ENCODE results near the gene BCL6B.

The BCL6B gene

DNA sequence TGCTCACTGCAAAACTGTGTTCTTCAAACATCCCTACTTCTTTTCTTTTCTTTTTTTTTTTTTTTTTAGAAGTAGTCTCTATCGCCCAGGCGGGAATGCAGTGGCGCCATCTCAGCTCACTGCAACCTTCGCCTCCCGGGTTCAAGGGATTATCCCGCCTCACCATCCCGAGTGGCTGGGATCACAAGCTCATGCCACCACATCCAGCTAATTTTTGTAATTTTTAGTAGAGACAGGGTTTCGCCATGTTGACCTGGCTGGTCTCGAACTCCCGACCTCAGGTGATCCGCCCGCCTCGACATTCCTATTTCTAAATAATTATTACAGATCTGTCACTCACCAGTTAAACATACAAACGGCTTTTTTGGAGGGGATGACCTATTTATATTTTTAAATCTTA, 11.4 kb upstream of the BCL6B start:
- no peak for DNase-seq

DNA sequence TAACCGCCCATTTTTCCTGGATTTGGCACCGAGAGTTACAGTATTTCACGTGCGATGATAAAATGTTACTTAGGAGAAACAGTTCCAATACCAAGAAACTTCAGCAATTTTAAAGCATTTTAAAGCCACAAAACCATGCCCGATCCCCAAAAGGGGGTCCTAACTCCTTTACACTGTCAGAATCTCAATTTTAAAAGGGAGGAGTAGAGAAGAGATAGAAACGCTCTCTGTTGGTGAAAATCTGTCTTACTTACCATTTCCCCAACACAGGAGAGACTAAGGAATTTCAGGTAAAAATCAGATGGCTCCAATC, 11.0 kb upstream of the BCL6B start:
- DNase-seq: no peak

DNA sequence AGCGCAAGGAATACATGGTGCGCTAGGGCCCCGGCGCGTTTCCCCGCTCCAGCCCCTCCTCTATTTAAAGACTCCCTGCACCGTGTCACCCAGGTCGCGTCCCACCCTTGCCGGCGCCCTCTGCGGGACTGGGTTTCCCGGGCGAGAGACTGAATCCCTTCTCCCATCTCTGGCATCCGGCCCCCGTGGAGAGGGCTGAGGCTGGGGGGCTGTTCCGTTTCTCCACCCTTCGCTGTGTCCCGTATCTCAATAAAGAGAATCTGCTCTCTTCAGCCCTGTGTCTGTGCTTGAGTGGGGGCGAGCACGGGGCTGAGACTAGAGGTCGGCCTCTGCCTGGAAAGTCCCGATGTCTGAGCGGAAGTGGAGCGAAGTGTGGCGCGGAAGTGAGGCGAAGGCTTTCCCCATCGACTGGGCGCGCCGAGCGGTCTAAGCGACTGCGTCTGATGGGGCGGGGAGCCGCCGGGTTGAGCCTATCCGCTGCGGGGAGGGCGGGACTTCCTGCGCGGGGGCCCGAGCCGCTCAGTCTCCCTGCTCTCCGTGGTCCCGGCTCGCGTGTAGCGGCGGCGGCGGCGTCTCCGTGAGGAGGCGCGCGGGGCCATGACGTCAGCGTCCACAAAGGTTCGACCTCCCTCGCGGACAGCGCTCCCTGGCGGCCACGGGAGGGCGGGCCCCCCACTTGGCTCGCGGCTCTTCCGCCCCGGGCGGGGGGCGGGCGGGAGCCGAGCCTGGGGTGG, 8.4 kb upstream of the BCL6B start:
- peak; percentile 95 for DNase-seq

DNA sequence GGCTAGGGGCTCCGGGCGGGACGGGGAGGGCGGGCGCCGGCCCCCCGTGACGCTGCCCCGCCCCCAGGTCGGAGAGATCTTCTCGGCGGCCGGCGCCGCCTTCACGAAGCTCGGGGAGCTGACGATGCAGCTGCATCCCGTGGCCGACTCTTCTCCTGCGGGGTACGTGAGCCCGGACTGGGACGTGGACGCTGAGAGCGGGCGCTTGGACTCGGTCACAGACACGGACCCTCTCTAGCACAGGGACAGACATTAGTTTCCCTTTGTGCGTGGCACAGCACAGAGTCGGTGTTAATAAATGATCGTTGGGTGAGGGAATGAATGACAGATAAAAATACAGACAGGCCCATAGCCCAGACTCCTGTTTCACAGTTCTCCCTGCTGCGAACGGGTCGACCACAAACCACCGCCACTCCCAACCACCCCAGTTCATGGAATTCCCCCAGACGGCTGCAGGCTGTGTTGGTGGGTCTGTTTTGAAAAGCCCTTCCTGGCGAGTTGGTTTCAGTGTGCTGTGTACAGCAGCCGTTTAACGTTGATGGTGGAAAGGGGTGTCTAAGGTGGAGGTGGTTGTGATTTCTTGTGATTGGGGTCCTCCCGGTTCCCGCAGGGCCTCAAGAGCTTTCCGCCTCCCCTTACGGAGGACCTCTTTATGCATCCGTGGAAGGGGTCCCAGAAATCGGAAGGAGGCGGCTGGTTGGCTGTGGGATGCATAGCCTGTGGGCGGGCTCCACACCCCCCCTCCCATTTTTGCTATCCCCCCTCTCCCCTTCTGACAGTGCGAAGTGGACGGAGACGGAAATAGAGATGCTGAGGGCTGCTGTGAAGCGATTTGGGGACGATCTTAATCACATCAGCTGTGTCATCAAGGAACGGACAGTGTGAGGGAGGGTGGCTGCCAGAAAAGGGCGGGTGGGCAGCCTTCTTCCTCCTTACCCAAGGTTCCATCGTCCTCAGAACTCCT, 7.6 kb upstream of the BCL6B start:
- DNase-seq: no peak

DNA sequence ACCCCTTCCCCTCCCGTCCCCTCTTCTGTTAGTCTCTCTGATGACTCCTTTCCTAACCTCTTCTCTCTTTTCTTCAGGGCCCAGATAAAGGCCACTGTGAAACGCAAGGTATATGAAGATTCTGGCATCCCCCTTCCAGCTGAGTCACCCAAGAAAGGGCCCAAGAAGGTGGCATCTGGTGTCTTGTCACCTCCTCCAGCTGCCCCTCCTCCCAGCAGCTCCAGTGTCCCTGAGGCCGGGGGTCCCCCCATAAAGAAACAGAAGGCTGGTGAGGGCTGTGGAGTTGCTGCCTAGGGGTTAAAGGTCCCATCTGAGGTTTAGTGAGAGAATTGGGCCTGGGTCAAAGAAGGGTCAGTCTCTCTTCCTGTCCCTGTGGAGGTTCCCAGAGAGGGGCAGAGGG, 6.4 kb upstream of the BCL6B start:
- no peak for DNase-seq

DNA sequence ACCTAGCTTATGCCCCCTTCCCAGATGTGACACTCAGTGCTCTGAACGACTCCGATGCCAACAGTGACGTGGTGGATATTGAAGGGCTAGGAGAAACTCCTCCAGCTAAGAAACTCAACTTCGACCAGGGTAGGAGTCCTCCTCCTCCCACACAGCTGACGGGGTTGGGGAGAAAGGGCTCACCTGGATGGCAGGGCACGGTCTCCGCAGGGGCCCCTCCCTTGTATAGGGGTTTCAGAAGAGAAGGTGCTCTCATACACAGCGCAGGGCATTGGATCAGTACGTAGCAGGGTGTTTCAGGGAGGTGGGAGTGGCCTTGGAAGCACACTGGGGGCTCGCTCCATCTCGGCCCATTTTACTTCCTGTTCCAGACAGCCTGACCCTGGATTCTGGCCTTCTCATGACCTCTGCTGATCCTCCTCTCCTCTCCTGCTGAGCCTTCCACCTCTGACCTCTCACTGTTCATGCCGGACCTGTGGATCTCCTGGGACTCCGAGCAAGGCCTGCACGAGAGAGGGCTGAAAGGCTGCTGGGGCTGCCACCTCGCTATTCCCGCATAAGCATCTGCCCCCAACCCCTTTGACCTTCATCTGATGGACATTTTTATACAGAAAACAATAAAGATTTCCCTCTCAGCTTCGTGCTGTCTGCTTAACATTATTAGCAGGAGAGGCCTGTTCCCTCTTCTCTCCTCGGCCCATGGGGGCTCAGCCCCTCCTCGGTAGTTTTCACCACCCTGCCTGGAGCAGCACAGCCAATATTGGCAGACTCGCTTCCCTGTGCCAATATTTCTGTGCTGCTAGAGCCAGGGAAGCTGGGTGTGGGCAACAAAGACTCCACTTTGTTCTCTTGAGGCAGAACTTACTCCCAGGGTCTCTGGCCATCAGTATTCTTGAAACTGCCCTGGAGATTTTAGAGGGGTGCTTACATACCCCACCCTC, 5.7 kb upstream of the BCL6B start:
- DNase-seq: no peak

DNA sequence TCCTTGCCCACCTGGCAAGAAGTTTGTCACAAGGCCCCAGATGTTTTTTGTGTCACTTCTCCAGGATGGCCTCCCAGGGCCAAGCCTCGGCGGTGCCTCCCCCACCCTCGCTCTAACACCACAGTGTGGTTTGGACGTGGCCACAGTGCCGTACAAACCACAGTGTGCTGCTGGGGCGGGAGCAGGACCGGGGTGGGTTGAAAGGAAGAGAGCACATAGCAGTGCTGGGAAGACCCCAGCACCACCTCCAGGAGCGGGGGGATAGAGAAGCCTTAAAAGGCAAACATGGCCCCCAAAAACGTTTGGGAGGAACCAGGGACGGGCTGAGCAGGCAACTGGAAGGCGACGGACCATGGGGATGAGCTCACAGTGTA, 5.0 kb upstream of the BCL6B start:
- peak; percentile 37 for DNase-seq

DNA sequence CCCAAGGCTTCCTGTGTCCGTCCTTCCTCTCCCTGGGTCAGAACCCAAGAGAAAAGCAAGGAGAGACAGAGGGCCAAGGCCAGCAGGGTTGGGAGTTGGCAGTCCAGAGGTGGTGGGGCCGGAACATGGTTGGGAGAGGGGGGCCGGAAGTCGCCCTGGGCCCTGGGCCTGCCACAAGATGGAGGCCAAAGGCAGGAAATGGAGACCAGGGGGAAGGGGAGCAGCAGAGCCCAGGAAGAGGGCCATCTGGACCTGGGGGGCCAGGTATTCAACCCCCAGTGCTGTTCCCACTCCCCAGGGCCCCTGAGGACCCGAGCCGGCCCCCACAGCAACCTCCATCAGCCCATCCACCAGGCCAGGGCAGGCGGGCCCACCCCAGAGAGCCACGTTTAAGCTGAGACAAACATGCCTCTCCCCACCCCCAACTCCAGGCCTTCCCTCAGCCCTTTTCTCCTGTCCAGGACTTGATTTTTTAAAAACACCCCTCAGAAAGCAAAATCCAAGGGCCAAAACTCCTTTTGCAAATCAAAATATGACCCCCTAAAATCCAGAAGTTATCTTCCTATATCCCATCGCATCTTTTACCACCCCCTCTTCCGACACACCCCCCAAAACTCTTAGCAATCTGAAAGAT, 4.4 kb upstream of the BCL6B start:
- DNase-seq: peak; percentile 40

DNA sequence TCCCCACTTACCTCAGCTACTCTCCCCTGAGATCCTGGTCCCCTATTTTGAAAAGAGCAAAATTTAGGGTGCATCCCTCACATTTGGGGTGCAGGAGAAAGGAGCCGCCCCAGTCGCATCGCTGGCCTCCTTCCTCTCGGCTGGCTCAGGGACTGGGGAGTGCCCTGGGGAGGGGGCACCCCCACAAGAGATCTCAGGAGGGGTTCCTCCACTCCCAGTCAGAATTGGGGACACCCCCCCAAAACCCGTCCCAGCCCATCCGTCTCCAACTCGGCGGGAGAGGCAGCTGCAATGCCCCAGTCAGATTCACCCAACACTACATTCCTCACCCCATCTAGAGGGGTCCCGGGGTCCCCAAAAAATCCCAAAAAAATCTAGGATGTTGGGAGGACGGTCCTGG, 3.5 kb upstream of the BCL6B start:
- DNase-seq: no peak

DNA sequence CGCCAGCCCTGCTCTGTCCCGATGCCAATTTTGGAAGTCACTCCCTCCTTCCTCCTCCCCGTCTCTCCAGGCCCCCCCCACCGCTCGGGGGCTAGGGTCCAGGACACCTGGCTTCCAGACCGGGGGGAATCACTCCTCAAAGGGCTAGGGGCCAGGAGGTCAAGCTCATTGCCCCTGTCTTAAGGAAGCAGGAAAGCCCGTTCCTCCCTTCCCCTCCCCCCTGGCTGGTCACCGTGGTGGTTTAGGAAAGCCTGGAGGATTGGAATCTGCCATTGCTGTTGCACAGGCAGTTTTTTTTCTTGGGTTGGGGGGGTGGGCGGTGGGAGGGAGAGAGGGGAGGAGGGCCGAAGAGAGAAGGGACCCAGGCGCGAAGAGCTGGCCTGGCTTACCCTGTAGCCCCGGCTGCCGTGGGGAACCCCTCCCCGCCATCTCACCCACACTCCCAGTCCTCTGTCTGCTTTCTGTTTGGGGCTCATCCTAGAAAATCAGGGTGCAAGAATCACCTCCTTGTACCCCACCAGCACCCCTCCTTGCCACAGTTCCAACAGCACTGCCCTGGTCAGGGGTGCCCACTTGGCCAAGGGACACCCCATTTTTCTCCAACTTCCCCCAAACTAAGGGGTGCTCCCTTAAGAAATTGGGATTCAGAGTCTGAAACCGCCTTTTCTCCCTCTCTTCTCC, 2.9 kb upstream of the BCL6B start:
- peak; percentile 78 for DNase-seq

DNA sequence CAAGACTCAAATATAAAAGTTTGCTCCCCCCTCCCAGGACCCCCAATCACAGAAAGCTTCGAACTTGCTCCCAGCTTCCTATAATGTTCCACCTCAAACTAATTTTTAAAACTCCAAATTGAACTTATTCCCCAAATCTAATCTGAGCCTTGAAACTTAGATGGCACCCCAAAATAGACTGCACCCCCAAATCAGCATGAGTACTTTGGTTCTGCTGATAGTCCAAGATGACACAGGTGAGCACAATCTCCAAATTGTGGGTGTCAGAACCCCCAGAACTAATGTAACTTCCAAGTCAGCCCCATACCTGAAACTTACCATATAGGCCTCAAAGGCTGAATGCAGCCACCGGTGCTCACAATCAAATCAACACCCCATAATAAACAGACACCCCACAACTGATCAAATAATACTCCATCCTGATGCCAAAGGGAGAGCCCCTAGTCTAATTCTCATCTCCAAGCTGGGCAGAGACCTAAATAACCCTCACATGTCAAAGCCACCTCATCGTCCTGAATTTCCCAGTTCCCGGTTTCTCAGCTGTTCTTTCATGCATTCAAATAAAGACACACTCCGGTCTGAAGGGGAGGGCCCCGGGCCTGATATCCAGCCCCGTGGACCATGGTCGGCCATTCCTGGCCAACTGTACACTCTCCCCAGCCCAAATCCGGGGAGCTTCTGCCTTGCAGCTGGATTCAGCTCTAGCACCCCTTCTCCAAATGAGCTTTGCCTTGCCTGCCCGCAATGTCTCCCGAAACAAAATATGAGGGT, 1.8 kb upstream of the BCL6B start:
- no peak for DNase-seq

DNA sequence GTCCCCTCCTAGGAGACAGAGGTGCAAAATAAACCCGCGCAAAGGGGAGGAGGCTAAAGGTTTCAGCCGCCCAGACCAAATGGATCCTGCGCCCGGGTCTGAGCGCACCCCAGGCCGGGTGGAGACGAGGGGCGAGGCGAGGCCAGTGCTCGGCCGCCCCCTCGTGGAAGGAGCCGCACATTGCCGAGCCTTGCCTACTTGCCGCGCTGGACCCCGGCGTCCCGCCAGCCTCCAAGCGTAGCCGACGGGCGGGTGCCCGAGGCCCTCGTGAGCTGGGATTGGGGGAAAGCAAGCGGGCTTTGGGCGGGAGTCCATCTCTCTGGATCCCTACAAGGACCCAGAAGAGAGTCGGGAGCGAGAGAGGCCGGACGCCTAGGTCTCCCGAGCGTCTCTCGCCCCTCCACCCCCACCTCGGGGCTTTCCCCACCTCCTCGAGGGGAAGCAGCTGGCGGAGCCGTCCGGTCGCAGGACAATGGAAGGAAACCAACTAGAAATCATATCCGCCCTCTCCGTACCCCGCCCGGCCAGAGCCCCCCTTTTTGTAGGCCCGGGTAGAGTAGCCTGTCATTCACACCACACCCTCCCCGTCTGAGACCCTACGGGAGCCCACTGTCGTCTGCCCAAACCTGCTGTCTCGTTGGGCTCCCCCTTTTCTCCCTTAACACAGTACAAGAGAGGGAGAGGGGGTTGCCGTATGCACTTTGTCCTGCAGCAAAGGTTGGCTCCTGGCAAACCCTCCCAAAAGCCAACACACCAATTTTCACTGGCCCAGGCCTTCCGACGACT, 664 bp upstream of the BCL6B start:
- DNase-seq: peak; percentile 85

DNA sequence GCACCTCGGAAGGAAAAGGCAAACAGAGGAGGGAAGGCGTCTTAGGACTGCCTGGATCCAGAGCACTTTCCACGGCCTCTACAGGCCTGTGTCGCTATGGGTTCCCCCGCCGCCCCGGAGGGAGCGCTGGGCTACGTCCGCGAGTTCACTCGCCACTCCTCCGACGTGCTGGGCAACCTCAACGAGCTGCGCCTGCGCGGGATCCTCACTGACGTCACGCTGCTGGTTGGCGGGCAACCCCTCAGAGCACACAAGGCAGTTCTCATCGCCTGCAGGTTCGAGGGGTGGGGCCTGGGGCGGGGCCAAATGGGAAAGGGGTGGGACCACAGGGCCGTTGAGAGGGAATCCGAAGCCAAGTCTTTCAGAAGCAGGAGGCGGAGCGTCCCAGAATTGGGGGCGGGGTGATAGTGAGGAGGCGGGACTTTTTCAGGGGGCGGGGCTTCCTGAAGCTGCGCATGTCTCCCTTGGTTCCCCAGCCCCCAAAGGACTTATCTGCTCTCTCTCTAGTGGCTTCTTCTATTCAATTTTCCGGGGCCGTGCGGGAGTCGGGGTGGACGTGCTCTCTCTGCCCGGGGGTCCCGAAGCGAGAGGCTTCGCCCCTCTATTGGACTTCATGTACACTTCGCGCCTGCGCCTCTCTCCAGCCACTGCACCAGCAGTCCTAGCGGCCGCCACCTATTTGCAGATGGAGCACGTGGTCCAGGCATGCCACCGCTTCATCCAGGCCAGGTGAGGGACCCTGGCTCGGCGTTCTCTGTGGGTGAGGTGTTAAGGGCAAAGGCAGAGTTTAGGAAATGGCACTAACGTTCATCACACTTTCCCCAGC, 939 bp downstream of the BCL6B start:
- peak; percentile 84 for DNase-seq

DNA sequence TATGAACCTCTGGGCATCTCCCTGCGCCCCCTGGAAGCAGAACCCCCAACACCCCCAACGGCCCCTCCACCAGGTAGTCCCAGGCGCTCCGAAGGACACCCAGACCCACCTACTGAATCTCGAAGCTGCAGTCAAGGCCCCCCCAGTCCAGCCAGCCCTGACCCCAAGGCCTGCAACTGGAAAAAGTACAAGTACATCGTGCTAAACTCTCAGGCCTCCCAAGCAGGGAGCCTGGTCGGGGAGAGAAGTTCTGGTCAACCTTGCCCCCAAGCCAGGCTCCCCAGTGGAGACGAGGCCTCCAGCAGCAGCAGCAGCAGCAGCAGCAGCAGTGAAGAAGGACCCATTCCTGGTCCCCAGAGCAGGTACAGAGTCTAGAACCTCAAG, 1.5 kb downstream of the BCL6B start:
- DNase-seq: peak; percentile 40

DNA sequence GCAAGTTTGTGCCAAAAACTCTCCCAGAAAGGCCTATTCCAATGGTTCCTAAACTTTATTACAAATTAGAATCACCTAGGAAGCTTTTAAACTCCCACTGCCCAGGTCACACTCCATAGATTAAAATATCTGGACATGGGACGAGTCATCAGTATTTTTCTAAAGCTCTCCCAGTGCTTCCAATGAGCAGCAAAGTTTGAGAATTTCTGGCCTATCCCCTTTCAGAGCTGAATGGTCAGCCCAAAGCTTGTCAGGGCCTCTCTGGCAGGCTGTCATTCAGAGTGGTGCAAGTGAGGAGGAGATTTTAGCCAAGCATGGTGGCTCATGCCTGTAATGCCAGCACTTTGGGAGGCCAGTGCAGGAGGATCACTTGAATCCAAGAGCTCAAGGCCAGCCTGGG, 2.4 kb downstream of the BCL6B start:
- peak; percentile 13 for DNase-seq

DNA sequence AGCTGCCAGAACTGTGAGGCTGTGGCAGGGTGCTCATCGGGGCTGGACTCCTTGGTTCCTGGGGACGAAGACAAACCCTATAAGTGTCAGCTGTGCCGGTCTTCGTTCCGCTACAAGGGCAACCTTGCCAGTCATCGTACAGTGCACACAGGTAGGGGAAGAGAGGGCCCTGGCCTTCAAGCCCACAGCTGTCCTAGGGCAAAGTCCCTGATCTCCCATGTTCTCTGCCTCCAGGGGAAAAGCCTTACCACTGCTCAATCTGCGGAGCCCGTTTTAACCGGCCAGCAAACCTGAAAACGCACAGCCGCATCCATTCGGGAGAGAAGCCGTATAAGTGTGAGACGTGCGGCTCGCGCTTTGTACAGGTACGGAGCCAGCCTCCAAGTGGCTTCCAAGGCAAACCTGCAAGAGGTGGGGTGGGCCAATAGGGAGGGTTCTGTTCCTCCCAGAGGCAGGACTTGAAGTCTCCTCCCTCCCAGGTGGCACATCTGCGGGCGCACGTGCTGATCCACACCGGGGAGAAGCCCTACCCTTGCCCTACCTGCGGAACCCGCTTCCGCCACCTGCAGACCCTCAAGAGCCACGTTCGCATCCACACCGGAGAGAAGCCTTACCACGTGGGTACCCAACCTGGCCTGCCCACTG, 3.7 kb downstream of the BCL6B start:
- peak; percentile 32 for DNase-seq

DNA sequence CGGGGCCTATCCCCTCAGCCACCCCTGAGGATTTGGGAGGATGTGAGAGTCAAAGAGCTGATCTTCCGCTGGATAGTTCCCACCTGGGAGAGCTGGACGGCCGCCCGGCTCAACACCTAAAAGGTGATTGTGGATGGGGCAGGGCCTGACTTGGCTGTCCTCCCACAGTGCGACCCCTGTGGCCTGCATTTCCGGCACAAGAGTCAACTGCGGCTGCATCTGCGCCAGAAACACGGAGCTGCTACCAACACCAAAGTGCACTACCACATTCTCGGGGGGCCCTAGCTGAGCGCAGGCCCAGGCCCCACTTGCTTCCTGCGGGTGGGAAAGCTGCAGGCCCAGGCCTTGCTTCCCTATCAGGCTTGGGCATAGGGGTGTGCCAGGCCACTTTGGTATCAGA, 4.5 kb downstream of the BCL6B start:
- peak; percentile 32 for DNase-seq

DNA sequence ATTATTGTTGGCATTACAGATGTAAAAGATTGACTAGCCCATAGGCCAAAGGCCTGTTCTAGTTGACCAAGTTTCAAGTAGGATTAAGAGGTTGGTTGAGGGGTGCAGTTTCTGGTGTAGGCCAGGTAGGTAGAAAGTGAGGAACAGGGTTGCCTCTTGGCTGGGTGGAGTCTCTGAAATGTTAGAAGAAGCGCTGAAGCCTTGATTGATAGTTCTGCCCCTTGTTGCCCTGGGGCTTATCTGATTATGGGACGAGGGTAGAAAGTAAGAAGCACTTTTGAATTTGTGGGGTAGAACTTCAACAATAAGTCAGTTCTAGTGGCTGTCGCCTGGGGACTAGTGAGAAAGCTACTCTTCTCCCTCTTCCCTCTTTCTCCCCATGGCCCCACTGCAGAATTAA, 6.2 kb downstream of the BCL6B start:
- no peak for DNase-seq

DNA sequence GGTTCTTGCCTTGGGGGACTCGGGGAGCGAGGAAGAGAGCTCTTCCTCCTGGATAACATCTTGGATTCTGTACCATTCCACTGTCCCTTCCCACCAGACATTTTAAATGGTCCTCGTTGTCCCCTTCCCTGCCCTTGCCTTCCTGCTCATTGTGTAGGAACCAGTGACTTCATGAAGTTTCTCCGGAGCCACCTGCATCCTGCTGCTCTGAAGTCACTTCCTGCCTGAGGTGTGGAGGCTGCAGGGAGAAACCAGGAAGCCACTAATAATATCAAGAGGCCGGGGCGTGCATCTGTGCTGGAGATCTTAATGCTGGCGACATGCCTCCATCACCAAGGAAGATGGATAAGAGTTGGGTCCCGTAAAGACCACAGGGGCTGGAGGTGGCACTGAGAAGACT, 6.8 kb downstream of the BCL6B start:
- DNase-seq: peak; percentile 25
